ENCODE results near the gene FBXL4.

GRCh38 chr6:98843271-98844243 lies 104.2 kb downstream of the FBXL4 start:
- TF ChIP-seq POLR2A (IDR thresholded peaks at IDR 0.05; ENCODE audit: low read length) (no peak), GATA1 (IDR thresholded peaks at IDR 0.05; ENCODE audit: low read depth, low read length) (no peak)

All from erythroblast (primary cell).